ENCODE results near the gene ZDHHC13.
"Not testable (repeated sequence)": the region's sequence is repeated elsewhere in the genome, so short reads cannot be mapped to it uniquely, and the experiment has no call there.

ZDHHC13 gene

DNA sequence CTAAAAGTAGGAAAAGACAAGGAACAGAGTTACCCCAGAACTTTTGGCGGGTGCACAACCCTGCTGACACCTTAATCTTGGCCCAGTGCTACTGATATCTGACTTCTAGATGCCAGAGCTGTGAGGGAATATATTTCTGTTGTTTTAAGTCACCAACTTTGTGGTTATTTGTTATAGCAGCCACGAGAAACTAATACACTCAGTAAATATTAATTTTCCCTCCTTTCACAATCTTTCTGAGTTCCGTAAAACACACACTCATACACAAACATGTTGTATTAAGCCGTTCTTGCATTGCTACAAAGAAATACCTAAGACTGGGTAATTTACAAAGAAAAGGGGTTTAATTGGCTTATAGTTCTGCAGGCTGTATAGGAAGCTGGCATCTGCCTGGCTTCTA lies 16.1 kb upstream of the ZDHHC13 start:
- DNase-seq: no peak

DNA sequence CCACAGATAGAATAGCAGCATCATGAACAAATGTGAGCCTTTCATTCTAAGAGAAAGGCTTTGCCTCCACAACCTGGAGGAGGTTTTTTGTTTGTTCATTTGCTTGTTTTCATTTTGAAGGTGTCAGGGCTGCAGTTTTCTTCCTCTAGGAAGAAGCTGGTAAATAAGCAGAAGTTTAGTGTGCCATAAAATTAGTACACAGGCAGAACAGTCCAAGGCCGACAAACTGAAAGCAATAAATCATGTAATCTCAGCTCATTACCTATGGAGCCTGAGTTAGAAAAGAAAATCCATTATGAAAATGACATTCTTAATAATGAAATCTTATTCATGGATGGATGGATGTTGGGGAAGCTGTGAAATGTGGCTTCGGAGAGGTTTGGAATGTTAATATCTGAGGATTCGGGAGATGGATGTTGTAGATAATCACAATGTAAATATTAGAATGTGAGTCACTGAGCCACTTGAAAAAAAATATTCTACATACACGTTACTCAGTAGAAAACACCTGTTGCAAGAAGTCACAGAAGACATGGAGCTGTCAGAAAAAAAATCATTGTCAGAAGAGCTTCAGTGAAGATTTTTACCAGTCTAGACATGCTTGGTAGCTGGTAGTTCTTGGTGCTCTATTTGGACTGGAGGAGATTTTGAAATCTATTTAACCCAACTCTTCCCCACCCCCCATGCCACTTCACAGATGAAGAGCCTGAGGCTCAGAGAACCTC lies 15.0 kb upstream of the ZDHHC13 start:
- DNase-seq: no peak

DNA sequence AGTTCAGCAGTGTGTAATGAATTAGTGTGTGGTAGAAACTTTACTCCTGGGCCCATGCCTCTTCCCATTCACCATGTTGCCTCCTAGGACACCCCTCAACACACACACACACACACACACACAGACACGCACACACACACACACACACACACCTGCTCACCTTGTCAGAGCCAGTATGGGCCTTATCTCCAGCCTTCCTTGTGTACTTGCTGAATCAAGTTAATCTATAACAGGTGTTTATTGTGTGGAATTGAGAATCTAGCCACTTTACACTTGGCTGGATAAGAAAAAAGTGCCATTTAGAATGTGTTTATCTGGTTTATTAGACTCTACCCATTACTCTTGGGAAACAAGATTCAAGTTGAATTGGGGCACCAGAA lies 14.5 kb upstream of the ZDHHC13 start:
- no peak for DNase-seq

DNA sequence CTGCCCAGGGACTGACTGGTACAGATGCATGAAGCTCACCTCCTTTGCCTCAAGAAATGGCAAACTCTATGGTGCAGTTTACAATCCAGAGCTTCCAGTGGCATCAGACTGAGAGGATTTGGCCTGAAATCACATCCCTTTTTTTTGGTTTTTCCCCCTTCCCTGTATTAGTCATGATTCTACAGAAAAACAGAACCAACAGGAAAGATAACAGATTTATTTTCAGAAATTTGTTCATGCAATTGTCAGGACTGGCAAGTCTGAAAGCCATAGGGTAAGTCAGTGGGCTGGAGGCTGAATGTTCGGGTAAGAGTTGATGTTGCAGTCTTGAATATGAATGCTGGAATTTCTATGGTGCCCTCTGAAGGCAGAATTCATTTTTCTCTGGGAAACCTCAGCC lies 12.0 kb upstream of the ZDHHC13 start:
- no peak for DNase-seq

DNA sequence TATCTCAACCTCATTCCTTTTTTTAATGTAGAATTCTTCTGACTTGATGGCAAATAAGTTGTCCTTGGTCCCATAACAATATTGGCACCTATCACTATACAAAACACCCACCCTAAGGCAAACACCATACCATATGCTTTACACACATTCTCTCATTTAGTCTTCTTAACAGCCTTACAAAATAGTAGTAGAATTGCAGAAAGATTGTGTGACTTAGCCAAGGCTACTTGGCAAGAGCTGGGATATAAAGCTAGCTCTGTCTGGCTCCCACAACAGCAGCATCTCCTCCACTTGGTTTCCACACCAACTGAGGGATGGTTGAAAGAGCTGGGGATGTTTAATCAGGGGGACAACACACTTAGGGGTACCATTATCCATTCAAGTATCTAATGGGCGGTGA lies 9.8 kb upstream of the ZDHHC13 start:
- DNase-seq: no peak

GRCh38 chr11:19110295-19110694 lies 6.7 kb upstream of the ZDHHC13 start:
- DNase-seq: no peak

DNA sequence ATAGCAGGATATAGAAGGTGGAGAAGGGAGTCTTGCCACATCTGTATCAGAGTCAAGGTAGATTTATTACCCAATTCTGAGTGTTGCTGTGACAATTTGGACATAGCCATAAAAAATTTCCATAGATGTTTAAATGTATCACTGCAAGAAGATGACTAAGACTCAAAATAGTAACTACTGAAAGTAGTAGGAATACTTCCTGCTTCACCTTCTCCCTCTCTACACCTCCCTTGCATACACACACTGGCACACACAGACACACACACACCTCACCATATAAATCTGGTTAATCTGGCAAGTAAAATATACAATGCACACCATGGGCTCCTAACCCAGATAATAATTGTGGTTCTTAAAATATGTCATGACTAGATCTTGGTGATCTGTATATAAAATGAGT lies 5.2 kb upstream of the ZDHHC13 start:
- no peak for DNase-seq

DNA sequence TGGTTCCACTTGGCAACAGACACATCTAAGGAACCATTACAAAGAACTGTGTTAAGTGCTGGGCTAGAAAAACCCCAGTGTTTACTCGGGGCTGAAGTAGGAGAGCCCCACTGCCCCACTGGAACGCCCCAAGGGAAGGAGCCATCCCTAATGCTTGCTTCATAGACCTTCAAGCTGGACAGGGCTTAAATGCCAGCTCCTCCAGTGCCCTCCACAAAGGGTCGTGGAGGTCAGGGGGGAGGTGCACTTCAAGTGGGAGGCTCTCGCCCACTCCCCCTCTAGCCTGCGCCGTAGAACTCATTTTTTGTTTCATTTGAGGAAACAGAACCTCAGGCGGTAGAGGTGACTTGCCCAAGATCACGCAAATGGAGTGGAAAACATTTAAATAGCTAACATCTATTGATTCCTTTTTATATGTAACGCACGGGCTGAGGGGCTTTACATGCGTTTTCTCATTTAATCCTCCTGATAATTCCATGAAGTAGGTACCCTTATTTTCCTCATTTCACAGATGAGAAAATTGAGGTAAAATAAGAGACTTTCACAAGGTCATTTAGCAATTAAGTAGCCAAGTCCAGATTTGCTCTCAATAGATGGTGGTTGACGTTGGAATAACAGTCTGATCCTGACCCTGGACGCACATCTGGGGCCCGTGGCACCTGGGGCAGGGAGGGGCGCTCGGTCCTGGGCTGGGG lies 545 bp upstream of the ZDHHC13 start:
- DNase-seq: no peak

DNA sequence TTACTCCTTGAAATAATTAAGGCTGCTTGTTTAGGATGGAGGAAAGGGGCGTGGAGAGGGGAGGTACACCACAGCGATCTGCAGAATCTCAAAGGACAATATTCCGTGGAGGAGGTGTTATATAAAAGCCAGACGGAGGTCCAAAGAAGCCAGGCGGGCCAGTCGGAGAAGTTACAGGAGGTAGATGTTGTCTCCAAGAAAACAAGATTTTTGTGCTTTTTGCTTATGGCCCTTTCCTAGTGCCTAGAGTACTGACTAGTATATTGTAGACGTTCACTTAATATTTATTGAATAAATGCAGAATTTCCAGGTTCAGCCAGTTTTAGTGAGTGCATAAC lies 761 bp downstream of the ZDHHC13 start:
- no peak for DNase-seq

- no peak for DNase-seq
Observed at GRCh38 chr11:19121646-19122045, 4.7 kb downstream of the ZDHHC13 start.

GRCh38 chr11:19122960-19123615 lies 6.1 kb downstream of the ZDHHC13 start:
- DNase-seq: no peak

GRCh38 chr11:19126562-19127325 lies 9.8 kb downstream of the ZDHHC13 start:
- DNase-seq: not testable (repeated sequence)

DNA sequence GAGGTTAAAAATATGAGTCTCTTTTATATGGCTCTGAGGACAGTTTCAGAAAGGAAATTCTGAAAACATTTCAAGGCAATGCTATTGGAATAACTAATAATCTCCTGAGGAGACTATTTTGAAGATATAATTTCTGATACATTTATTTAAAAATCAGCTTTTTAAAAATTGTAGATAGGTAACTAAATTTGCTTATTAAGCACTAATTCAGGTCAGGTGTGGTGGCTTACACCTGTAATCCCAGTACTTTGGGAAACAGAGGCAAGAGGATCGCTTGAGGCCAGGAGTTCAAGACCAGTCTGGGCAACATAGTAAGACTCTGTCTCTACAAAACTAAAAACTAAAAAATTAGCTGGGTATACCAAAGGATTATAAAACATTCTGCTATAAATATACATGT lies 17.0 kb downstream of the ZDHHC13 start:
- DNase-seq: no peak

GRCh38 chr11:19136884-19137283 lies 19.9 kb downstream of the ZDHHC13 start:
- not testable (repeated sequence) for DNase-seq

DNA sequence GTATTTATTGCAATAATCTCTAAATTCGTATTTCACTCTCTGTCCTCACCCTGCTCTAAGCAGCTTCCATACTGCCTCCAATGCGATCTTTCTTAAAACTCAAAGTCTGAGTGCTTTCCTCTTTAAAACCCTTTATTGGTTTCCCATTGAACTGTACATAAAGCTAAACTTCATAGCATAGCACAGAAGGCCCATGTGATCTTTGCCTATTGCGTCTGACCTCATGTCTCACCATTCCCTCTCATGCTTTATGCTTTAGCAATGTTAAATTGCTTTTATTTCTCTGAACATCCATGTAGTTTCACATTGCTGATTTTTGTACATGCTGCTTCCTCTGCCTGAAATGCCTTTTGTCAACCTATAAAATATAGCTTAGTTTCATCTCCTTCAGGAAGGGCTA lies 28.4 kb downstream of the ZDHHC13 start:
- no peak for DNase-seq

DNA sequence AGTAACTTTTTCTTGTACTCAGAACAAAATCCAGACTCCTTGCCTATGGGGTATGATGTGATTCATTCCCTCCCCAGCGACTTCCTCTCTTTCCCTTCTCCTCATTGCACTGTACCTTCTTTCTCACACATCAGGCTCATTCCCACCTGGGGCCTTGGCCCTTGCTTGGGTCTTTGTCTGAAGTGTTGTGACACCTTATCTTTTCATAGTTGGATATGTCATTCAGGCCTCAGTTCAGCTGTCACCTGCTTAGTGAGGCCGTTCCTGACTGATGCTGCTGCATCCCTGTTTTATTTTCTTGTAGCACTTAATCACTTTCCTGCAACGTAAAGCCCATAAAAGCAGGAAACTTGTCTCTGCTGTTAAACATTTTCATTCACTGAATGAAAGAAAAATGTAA lies 39.9 kb downstream of the ZDHHC13 start:
- DNase-seq: no peak

- DNase-seq: no peak
Observed at GRCh38 chr11:19160847-19161246, 43.9 kb downstream of the ZDHHC13 start.

- DNase-seq: no peak
Observed at GRCh38 chr11:19161651-19162050, 44.7 kb downstream of the ZDHHC13 start.

DNA sequence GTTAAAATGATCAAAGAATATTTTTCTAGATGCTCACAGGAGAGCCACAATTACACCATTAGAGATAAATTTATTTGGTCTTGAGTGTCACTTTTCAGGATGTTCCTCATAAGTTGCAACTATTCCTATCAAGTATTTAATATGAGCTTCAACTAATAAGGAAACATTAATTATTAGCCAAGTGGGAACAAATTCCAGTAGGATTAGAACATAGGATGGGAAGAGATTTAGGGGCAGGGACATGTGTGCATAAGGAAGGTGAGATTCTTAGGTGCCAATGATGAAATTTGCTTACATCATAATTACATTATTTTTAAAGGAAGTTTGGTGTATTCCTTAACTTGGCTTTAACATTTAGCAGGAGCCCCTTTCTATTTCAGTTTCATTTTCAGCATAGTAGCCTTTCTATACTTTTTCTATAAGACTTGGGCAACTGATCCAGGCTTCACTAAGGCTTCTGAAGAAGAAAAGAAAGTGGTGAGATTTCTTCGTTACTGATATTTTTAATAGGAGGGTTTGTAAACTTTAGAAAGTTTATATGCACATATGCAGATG lies 46.1 kb downstream of the ZDHHC13 start:
- DNase-seq: no peak

GRCh38 chr11:19163617-19164016 lies 46.6 kb downstream of the ZDHHC13 start:
- no peak for DNase-seq

DNA sequence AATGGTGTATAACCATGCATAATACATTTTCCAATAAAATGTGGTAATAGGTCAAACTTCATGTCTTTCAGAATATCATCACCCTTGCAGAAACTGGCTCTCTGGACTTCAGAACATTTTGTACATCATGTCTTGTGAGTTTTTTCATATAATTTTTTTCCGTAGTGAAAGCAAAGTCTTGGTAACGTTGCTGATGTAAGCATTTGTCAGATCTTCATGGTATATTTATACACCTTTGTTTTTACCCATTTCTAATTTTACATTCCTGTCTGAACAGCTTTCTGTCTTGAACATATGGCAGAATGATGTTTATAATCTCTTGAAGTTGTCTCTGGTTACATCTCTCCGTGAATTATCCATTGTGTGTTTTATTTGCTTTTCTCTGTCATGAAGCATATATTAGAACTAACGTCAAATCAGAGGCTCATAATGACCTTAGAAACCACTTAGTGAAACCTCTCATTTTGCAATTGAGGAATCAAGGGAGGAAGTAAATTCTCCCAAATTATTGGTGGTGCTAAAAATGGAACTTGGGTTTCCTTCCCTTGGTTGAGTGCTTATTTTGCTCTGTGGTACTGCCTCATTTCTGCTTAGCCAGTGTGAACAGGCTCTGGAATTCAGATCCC lies 47.4 kb downstream of the ZDHHC13 start:
- no peak for DNase-seq

DNA sequence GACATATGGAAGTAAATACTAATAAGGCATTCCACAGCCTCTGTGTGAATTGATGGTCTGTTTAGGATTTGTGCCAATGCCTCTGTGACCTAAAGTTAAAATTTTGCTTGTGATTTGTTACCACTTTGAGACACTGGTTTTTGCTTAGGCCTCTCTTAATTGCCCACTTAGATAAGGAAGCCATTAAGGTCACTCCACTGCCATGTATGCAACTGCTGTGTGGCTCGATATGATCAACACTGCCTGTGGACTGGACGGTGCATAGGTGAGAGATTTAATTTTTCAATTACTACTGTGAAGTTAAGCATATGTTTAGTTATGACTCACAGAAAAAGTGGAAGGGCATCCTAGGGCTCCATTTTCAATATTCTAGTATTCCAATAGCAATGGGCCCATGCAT lies 47.9 kb downstream of the ZDHHC13 start:
- no peak for DNase-seq

DNA sequence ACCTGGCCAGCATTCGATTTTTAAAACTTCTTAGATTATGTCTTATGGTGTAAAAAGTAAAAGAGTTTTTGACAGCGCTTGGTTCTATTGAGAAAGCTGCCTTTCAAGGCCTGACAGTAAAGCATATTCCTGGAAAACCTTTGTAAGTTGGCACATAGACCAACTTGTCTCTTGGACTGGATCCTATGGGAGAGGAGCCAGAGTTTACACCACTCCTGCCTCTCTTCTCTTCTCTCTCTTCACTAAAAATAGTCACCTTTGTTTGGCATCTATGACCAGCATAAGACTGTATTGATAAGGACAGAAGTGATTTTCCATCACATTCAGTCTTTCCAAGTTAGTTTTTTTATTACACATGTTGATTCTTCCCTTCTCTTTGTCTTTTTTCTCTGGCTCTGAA lies 51.1 kb downstream of the ZDHHC13 start:
- DNase-seq: no peak
